ENCODE measurements around the gene ST6GALNAC1.
"Not testable (repeated sequence)": the region's sequence is repeated elsewhere in the genome, so short reads cannot be mapped to it uniquely, and the experiment has no call there.

Gene ST6GALNAC1

DNA sequence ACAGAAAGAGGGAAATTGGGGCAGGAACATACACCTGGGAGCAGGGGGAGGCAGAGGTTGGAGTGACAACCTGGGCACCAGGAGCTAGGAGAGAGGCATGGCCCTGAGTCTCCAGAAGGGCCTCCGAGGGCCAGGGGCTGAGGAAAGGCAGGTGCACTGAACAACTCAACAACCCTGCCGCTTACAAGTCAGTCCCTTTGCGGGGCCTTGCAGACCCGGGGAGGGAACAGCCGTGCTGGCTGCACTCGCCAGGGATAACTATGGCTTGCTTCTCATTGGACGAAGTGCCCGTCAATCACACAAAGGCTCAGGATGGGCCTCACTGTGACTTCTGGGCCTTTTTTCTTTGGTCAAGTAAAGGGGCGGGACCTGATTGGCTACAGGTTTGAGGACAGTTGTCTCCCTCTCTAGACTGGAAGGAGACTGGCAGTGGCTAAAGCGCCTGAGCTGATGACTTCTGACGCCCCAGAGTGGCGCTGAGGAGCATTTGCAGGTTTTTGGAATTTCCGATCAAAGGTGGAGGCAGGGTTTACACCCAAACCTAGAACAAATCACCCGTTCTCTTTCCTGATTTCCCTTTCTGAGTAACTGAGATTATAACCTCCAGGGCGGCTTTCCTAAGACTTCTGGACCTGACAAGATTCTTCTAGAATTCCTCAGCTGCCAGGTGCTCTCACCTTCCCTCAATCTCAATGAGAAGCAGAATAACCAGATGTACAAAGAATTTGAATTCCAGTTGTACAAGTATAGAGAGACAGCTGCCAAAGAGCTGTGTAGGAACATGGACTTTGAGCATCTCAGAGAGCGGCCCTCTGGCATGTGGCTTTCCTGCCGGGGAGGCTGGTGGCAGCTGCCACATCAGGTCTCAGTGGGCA is 30.3 kb downstream of the ST6GALNAC1 start:
- DNase-seq (ENCODE audit: low read depth, low spot score), result no peak

DNA sequence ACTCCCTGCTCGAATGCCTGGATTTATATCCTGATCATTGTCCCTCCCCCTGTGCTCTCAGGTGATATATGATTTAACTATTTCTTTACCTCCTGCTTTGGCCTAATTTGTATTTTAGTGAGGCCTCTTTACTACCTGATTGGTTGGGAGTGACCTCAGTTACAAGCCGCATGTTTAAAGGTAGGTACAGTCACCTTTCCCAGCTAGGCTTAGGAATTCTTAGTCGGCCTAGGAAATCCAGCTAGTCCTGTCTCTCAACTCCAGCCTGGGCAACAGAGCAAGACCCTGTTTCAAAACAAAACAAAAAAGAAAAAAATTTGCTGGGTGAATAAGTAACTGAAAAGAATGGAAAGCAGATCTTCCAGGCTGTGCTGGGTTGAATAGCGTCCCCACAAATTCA is 31.1 kb downstream of the ST6GALNAC1 start:
- no peak for DNase-seq (ENCODE audit: low read depth, low spot score)

DNA sequence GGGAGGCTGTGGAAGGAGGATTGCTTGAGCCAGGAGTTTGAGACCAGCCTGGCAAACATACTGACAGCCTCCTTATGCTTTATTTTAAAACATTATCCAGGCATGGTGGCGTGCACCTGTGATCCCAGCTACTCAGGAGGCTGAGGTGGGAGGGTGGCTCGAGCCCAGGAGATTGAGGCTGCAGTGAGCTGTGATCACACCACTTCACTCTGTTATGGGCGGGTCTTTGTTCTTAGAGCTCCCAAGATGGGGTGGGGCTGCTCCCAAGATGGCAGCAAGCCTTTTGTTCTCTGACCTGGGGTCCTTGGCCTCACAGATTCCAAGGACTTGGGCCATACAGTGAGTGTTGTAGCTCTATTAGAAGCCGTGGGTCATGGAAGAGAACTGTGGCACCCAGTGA is 31.8 kb downstream of the ST6GALNAC1 start:
- DNase-seq (ENCODE audit: low read depth, low spot score), result no peak

DNA sequence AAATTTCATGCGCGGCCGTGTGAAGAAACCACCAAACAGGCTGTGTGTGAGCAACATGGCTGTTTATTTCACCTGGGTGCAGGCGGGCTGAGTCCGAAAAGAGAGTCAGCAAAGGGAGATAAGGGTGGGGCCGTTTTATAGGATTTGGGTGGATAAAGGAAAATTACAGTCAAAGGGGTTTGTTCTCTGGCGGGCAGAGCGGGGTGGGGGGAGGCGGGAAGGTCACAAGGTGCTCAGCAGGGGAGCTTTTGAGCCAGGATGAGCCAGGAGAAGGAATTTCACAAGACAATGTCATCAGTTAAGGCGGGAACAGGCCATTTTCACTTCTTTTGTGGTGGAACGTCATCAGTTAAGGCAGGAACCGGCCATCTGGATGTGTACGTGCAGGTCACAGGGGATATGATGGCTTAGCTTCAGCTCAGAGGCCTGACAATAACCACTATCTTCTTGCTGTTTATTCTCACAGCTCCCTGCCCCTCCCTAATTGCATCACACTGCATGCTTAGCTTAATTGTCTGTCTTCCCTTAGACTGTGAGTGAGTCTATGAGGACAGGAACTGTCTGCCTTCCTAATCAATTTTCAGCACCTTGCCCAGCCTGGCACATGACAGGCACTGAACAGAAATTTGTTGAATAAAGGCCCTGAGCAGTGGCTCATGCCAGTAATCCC is 32.3 kb downstream of the ST6GALNAC1 start:
- not testable (repeated sequence) for DNase-seq (ENCODE audit: low read depth, low spot score)

DNA sequence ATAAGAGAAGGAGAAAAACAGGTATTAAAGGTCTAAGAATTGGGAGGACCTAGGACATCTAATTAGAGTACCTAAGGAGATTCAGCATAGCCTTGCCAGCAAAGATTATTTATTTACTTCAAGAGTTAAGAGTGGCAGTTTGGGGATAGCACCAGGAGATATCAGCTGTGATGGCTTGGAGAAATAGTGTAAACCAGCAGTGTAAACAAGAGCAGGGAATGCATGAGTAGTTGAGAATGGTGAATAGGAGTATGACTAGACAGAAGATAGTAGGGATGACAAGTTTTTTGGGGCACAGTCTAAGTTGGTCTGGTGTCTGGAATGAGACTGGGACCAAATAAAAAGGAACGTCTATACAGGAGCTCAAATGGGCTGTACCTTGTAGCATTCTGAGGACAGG is 36.9 kb downstream of the ST6GALNAC1 start:
- not testable (repeated sequence) for DNase-seq (ENCODE audit: low read depth, low spot score)

DNA sequence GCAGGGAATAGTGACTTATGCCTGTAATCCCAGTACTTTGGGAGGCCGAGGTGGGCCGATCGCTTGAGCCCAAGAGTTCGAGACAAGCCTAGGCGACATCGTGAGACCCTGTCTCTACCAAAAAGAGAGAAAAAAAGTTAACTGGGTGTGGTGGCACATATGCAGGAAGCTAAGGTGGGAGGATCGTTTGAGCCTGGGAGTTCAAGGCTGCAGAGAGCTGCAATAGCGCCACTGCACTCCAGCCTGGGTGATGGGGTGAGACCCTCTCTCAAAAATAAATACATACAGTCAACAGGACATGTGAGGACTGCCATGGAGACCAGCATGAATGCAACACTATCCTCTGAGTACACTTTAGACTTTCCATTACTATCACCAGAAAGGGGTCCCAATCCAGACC is 42.5 kb downstream of the ST6GALNAC1 start:
- no peak for DNase-seq (ENCODE audit: low read depth, low spot score)

DNA sequence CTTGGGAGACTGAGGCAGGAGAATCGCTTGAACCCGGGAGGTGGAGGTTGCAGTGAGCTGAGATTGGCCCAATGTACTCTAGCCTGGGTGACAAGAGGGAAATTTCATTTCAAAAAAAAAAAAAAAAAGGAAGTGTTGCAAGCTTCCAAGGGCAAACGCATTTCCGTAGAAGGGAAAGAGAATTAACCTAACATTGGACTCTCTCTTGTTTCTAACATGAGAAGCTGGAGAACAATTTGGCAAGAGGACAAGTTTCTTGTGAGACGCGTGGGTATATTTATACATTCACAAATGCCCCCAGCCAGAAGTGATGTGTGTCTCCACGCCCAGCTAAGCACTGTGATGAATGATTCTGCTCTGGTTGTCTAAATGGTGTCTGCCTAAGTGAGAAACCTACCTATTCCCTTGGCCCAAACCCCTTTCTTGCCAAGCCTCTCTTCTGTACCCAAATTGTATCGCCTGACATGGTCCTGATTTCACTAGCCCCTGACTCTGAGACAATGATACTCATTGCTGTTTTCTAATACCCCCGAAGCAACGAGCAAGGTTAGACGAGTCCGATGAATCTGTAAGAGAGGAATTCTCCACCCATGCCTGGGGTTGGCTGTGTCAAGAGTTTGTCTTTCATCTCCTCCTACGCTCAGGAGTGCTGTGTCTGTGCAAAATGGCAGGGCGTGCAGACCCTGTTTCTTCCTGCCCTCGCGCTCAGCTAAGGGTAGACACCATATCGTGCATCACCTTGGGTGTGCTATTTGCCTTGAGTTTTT is 43.7 kb downstream of the ST6GALNAC1 start:
- DNase-seq (ENCODE audit: low read depth, low spot score), result no peak

DNA sequence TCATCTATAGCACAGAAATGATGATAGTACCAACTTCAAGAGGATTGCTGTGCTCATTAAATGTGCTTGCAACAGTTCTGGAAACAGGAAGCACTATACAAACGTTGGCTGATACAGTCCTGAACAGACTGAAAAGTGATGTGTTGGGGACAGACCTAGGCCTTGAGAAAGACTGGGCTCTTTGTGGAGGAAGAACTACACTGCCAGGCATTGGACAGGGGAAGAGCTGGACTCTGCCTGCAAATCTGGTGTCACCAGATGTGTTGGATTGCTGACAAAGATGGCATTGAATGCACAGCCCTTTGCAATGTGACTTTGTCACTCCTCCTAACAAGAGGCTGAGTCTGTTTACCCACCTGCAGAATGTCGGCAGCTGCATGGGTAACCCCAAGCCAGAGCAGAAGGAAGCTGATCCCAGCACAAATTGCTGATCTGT is 45.5 kb downstream of the ST6GALNAC1 start:
- DNase-seq (ENCODE audit: low read depth, low spot score), result no peak

DNA sequence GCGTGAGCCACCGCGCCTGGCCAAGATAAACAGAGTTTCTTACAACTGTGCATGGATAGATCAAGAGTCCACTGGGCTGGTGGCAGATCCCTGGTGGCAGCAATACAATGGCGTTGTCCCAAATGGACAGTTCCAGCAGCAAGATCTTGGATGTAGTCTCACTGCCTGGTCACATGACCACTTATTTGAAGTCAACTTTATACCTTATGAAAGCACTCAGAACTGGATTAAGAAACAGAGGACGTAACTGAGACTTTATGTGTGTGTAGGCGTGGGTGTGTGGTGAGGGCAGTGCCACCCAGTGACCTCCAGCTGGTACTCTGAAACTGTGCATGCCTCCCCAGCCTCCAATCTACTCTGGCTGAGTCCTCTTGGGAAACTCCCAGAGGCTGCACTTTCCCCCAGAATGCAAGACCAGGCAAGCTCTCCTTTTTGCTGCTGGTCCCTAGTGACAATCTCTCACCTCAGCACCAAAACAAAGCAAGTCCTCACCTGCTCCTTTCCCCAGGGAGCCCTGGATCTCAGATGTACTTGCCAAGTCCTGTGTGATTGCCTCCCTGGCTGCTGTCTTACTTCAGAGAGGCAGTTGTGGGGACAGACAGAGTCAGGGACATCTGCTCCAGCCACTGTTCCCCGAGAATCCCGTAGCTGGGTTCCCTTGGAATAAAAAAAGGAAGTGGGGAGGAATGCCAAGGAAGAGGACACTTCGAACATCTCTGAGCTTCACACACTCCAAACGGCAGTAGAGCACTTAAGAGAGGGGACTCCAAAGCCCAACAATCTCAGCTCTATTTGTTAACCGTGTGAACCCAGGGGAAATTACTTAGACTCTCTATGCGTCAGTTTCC is 46.2 kb downstream of the ST6GALNAC1 start:
- no peak for DNase-seq (ENCODE audit: low read depth, low spot score)

DNA sequence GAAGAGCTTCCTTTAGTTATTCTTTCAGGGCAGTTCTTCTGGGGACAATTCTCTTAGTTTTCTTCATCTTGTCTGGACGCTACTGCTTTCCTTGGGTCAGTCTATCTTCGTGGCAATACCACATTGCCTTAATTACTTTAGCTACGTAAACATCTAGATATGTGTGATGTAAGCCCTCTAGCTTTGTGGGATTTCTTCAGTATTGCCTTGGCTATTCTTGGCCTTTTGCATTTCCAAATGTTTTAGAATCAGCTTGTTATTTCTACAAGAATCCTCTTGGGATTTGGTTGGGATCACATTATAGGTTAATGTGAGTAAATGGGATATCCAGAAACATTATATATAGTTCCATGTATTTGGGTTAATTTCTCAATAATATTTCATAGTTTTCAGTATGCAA is 48.9 kb downstream of the ST6GALNAC1 start:
- no peak for DNase-seq (ENCODE audit: low read depth, low spot score)

DNA sequence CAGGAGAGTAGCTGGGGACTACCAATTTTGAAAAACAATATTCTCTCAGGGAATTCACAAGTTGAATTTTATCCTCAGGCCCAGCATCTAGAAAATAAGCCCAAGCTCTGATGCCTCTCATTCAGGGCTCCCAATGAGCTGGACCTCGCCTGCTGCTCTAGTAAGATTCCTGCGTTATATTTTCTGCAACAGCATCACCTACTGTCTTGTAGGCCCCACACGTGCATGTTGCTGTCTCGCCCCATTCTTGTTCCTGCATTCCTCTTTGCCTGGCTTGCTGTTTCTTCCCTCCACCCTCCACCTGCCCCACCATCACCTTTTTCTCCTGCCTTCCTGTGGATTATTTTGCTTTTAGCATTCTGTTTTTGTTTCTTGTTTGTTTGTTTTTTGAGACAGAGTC is 49.6 kb downstream of the ST6GALNAC1 start:
- no peak for DNase-seq (ENCODE audit: low read depth, low spot score)

DNA sequence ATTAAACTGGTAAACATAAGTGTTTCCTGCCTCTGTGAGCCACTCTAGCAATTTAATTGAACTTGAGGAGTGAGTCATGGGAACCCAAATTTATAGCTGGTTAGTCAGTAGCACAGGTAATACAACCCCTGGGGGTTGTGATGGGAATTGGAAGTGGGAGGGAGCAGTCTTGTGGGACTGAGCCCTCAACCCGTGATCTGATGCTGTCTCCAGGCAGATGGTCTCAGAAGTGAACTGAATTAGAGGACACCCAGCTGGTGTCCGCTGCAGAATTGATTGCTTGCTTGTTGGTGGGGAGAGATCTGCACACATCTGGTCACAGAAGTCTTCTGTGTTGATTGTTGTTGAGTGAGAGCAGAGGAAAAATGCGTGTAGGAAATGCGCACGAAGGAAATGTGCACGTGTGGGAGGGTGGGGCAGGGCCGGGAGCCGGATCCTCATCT is 50.2 kb downstream of the ST6GALNAC1 start:
- DNase-seq (ENCODE audit: low read depth, low spot score), result no peak

DNA sequence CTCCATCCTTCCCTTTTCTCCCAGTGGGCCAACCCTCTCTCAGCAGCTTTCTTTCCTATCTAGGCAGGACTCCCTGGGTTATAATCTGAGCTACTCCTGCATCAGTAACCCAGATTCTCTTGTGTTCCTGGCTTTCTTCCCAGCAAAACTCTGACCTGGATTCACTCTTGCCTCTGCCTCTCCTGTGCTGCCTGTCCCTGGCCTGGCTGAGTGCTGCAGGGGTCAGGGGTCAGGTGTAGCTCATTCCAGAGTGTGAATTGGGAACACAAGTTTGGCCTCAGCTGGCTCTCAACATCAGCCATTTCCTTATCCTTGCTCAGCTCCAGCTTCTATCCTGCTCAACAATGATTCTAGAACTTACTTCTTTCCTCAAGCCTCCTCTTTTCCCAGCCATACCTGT is 55.4 kb downstream of the ST6GALNAC1 start:
- DNase-seq (ENCODE audit: low read depth, low spot score), result no peak

DNA sequence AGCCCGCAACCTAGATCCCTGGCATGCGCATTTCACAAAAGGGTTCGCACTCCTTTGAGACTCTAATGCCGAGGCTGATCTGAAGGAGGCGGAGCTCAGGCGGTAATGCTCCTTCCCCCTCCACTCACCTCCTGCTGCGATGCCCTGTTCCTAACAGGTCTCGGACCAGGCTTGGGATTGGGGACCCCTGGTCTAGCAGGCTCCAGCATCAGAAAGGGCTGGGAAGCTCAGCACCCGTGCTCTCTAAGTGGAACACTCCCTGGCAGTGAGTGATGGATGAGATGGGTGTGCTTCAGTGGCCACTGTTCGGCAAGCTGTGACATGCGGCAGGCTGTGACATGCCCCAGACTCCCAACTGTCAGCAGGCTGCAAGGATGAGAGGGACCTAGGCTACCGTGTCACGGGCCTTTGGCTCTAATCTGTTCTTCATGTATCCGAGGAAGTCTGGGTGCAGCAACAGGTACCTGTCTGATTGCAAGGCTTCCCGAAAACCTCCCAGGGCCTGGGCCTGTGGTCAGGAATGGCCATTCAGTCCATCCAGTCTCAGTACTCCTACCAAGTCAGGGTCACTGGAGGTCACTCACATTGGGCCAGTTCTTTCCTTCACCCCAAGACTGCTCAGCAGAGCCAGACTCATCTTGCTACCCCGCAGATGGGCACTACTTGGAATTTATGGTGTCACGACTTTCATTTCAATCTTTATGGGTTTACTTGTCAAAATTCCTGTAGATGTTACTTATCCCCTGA is 56.6 kb downstream of the ST6GALNAC1 start:
- no peak for DNase-seq (ENCODE audit: low read depth, low spot score)

DNA sequence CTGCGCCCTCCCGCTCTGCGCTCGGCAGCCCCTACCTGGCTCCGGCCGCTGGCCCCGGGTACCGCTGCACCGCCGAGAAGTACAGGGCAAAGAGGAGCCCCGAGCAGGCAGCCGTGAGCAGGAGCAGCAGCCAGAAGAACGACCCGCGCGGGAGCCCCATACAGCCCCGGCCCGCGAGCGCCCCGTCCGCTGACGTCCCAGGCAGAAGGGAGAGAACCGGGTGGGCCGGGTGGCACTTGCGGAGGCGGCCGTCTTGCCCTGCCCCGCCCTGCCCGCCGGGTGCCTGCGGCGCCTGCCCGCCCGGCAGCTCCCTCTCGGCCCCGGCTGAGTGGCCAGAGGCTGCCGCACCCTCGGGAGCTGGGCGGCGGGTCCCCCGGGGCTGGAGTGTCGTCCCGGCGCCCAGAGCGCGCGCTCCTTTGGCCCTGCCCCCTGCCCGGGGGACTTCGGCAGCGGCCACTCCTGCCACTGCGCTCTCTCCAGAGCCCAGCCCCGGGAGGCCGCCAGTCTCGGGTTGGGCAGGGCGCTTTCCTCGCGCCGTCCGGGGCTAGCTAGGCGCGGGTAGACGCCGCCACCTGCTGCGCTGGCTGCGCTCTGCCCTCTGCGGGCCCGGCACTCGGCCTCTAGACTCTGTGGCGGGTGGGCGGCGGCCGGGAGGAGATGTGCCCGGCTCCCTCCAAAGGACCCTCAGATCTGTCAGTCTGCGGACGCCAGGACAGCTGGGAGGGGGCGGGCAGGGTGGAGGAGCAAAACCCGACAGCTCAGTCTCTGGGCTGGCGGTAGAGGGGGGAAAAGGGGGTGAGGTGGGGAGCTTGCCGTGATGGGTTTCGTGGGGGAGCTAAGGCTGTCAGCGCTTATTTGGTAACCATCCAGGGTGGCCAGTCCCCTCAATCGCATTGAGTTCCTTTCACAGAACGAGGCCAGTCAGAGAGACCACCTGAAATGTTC is 57.6 kb downstream of the ST6GALNAC1 start, which contains the start of gene ST6GALNAC2:
TSS of gene ST6GALNAC2 (minus strand) at position 212 of the 945 bp plus-strand sequence. CDS start at position 160, 52 bp downstream.
- no peak for DNase-seq (ENCODE audit: low read depth, low spot score)

DNA sequence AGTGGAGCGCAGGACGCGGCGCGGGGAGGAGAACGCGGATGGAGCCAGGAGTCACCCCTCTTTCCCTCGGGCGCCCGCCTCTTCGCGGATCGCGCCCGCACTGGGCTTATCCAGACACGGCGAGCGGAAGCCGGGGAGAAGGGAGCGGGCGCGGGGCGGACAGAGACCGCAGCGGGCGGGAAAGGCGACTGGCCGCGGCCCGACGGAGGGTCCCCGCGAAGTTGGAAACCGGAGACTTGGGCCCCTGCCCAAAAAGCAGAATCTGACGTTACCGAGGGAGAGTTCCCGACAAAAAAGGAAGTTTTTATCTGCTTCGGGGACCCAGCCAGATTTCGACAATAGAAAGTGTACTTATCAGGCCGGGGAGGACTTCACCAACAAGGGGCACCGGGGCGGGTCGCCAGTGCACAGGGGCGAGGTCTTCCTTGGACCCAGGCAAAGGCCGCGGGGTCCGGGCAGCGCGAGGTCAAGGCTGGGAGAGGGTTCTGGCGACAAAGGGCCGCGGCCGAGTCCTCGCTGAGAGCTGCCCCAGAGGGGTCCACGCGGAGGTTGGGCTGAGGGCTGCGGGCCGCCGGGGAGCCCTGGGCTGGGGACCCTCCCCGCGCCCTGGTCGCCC is 58.4 kb downstream of the ST6GALNAC1 start:
- no peak for DNase-seq (ENCODE audit: low read depth, low spot score)

DNA sequence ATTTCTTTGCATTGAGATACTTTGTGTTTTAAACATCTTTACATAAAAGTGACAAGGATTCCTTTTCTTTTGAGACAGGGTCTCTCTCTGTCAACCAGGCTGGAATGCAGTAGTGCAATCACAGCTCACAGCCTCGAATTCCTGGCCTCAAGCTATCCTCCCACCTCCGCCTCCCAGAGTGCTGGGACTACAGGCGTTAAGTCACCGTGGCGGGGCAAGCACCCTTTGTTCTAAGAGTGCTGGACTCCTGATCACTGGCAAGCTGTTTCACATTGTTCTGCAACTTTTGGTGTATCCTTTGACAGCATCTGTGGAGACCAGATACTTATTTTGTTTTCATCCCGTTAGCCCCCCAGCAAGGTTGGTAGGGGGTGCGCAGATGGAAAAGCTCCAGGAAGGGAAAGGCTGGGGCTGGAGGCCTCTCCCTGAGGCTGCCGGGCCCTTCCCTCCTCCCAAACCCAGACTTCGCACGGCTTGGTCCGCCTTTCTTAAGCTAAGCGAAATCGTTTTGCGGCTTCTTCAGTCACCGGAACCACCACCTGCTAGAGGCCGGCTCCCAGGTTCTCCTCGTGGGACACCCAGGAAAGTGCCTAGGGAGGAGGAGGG is 59.0 kb downstream of the ST6GALNAC1 start:
- DNase-seq (ENCODE audit: low read depth, low spot score), result no peak

DNA sequence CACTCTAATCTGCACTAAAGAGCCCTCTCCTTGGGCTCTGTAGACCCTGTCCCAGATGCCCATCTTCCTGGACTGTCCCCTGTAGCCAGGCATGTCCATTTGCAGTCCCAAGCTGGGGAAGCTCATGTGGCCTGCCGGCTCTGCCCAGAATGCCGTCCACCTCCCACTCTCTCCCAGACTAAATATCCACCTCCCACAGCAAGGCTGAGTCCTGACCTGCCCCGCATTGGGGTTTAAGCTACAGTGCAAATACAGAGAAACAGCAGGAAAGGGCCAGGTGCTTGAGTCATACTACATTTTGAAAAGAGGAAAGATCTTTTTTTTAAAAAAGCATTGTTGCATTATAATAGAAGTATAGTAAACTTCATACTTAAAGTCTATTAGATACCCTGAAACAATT is 60.9 kb downstream of the ST6GALNAC1 start:
- DNase-seq (ENCODE audit: low read depth, low spot score), result no peak

All from activated CD4-positive, CD25-positive, alpha-beta regulatory T cell treated with anti-CD3 and anti-CD28 coated beads, Interleukin-2, amount 50 U/mL, for 16 hours (primary cell).